ENCODE data around the gene MGLL. TPM values are rescaled to one million over a fixed set of nuclear protein-coding genes. Genes with fewer than 3 reads are reported as not detected.

The MGLL gene
- total and polyA plus RNA-seq, 4 donors: 67.0 to 182 (median 78.2) TPM

- Histone ChIP-seq H3K9me3 (ENCODE audit: control insufficient read depth in 4 of 4, insufficient read depth in 3 of 4, low read length in 3 of 4) (no peaks in the 10 kb centered on the region), H3K4me1 (ENCODE audit: control insufficient read depth in 5 of 5, insufficient read depth in 5 of 5, low read length in 5 of 5) (peaks cover 0 to 7% (median 0%) of the 10 kb centered on the region in 5 donors), H3K9ac (ENCODE audit: insufficient read depth in 1 of 2, low read length in 2 of 2) (peak overlapping the region in 1 of 2 donors; percentile 5), H3K36me3 (ENCODE audit: control insufficient read depth in 4 of 4, insufficient read depth in 4 of 4, low read length in 4 of 4) (no peaks in the 10 kb centered on the region), H3K27me3 (ENCODE audit: control insufficient read depth in 3 of 3, insufficient read depth in 3 of 3, low read length in 2 of 3) (no peaks in the 10 kb centered on the region), H3K4me3 (no peak overlapping the region), H3K27ac (ENCODE audit: low read depth in 1 of 2, low read length in 1 of 2) (no peak overlapping the region)
- ATAC-seq (ENCODE audit: insufficient read depth, low FRiP score): no peak
- 44 to 68% methylated on average over 9 of the region's 9 CpGs for WGBS, 2 donors
- TF ChIP-seq, protein P1, sequence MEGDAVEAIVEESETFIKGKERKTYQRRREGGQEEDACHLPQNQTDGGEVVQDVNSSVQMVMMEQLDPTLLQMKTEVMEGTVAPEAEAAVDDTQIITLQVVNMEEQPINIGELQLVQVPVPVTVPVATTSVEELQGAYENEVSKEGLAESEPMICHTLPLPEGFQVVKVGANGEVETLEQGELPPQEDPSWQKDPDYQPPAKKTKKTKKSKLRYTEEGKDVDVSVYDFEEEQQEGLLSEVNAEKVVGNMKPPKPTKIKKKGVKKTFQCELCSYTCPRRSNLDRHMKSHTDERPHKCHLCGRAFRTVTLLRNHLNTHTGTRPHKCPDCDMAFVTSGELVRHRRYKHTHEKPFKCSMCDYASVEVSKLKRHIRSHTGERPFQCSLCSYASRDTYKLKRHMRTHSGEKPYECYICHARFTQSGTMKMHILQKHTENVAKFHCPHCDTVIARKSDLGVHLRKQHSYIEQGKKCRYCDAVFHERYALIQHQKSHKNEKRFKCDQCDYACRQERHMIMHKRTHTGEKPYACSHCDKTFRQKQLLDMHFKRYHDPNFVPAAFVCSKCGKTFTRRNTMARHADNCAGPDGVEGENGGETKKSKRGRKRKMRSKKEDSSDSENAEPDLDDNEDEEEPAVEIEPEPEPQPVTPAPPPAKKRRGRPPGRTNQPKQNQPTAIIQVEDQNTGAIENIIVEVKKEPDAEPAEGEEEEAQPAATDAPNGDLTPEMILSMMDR (IDR thresholded peaks at IDR 0.05; ENCODE audit: control extremely low read depth, extremely low read depth): no peak
- DNase-seq: peak; percentile 17 to 59 (median 50)
Measured at GRCh38 chr3:127848131-127849129, 26.1 kb upstream of the MGLL start.

DNA sequence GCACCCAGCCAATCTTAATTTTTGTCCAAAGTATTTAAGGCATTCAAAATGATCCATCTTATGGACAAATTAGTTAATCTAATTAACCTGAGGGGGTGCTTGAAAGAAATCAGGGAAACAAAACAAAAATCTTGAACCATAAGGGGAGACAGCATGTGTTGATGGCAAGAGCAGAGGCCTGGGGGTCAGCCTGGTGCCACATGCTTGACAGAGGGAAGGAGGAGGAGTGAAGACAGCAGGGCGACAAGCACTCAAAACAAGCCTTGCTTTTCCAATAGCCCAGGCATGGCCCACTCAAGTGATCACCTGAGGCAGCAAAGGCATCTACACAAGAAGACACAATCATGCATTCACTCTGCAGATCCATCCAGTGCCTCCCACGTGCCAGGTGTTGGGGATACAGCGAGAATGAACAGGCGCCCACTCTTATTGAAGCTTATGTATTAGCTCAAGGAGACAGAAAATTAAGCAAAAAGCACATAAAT, 25.0 kb upstream of the MGLL start:
- DNase-seq: no peak
- no peaks in the 10 kb centered on the region for H3K27me3 ChIP-seq (ENCODE audit: control insufficient read depth in 3 of 3, insufficient read depth in 3 of 3, low read length in 2 of 3)
- H3K9me3 ChIP-seq (ENCODE audit: control insufficient read depth in 4 of 4, insufficient read depth in 3 of 4, low read length in 3 of 4): no peaks in the 10 kb centered on the region
- TF ChIP-seq, protein P1 (IDR thresholded peaks at IDR 0.05; ENCODE audit: control extremely low read depth, extremely low read depth): no peak
- no peak overlapping the region for H3K27ac ChIP-seq (ENCODE audit: low read depth in 1 of 2, low read length in 1 of 2)
- H3K4me3 ChIP-seq: no peak overlapping the region
- ATAC-seq (ENCODE audit: insufficient read depth, low FRiP score): no peak
- no peaks in the 10 kb centered on the region for H3K36me3 ChIP-seq (ENCODE audit: control insufficient read depth in 4 of 4, insufficient read depth in 4 of 4, low read length in 4 of 4)
- H3K9ac ChIP-seq (ENCODE audit: insufficient read depth in 1 of 2, low read length in 2 of 2): no peak overlapping the region
- peaks cover 0 to 7% (median 0%) of the 10 kb centered on the region in 5 donors for H3K4me1 ChIP-seq (ENCODE audit: control insufficient read depth in 5 of 5, insufficient read depth in 5 of 5, low read length in 5 of 5)
- WGBS, 2 donors: 95 to 97% methylated on average over 4 of the region's 4 CpGs

GRCh38 chr3:127846576-127846975, 24.3 kb upstream of the MGLL start:
- TF ChIP-seq, protein P1 (IDR thresholded peaks at IDR 0.05; ENCODE audit: control extremely low read depth, extremely low read depth): no peak
- no peaks in the 10 kb centered on the region for H3K36me3 ChIP-seq (ENCODE audit: control insufficient read depth in 4 of 4, insufficient read depth in 4 of 4, low read length in 4 of 4)
- no peak overlapping the region for H3K27ac ChIP-seq (ENCODE audit: low read depth in 1 of 2, low read length in 1 of 2)
- no peaks in the 10 kb centered on the region for H3K27me3 ChIP-seq (ENCODE audit: control insufficient read depth in 3 of 3, insufficient read depth in 3 of 3, low read length in 2 of 3)
- ATAC-seq (ENCODE audit: insufficient read depth, low FRiP score) (no peak), DNase-seq (no peak)
- H3K9me3 ChIP-seq (ENCODE audit: control insufficient read depth in 4 of 4, insufficient read depth in 3 of 4, low read length in 3 of 4): no peaks in the 10 kb centered on the region
- H3K9ac ChIP-seq (ENCODE audit: insufficient read depth in 1 of 2, low read length in 2 of 2): no peak overlapping the region
- WGBS, 2 donors: 75 to 80% methylated on average over 1 of the region's 1 CpG
- no peak overlapping the region for H3K4me3 ChIP-seq
- H3K4me1 ChIP-seq (ENCODE audit: control insufficient read depth in 5 of 5, insufficient read depth in 5 of 5, low read length in 5 of 5): peaks cover 0 to 7% (median 0%) of the 10 kb centered on the region in 5 donors

Measured in lung (tissue), 12 donors.